Measurements from ENCODE around the gene PARD6A.

The PARD6A gene

DNA sequence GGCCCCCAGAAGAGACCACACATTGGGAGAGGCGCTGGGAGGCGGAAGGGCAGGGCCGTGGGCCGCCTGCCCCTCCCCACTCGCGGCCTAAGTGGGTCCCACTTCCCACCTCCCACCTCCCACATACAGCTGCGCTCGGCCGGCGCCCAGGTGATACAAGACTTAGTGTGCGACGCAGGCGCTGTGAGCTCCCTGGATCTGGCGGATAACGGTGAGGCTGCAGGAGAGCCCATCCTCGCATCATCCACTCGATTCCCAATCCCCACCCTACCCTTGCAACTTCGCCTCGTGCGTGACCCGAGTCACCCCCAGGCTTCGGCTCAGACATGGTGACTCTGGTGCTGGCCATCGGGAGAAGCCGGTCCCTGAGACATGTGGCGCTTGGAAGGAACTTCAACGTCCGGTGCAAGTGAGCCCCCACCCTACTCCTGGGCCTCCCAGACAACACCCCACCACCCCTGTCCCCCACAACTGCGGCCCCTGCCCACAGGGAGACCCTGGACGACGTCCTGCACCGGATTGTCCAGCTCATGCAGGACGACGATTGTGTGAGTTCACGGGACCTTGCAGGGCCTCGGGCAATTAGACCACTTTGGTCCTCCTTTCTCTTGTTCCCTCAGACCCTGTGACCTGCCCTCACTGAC is 11.9 kb upstream of the PARD6A start:
- no peak for TF ChIP-seq EZH2phosphoT487 (IDR thresholded peaks at IDR 0.05; ENCODE audit: low read depth)
- TF ChIP-seq, protein P1, sequence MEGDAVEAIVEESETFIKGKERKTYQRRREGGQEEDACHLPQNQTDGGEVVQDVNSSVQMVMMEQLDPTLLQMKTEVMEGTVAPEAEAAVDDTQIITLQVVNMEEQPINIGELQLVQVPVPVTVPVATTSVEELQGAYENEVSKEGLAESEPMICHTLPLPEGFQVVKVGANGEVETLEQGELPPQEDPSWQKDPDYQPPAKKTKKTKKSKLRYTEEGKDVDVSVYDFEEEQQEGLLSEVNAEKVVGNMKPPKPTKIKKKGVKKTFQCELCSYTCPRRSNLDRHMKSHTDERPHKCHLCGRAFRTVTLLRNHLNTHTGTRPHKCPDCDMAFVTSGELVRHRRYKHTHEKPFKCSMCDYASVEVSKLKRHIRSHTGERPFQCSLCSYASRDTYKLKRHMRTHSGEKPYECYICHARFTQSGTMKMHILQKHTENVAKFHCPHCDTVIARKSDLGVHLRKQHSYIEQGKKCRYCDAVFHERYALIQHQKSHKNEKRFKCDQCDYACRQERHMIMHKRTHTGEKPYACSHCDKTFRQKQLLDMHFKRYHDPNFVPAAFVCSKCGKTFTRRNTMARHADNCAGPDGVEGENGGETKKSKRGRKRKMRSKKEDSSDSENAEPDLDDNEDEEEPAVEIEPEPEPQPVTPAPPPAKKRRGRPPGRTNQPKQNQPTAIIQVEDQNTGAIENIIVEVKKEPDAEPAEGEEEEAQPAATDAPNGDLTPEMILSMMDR (IDR thresholded peaks at IDR 0.05; ENCODE audit: low read depth, low read length): no peak

DNA sequence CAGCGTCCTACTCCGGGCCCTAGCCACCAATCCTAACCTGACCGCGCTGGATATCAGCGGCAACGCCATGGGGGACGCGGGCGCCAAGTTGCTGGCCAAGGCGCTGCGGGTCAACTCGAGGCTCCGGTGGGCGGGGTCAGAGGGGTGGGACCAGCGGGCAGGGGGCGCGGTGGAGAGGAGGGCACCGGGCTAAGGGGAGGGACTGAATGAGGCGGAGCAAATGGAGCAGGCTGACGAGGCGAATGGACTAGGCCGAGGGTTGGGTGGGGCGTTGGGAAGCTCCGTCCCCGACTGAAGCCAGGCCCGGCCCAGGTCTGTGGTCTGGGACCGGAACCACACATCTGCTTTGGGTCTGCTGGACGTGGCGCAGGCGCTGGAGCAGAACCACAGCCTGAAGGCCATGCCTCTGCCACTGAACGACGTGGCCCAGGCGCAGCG is 11.2 kb upstream of the PARD6A start:
- TF ChIP-seq, protein P1 (IDR thresholded peaks at IDR 0.05; ENCODE audit: low read depth, low read length): no peak
- H3K79me2 ChIP-seq (ENCODE audit: low read length): peaks cover 8% of the 10 kb centered on the region; the same call in 1 of the 2 replicates
- no peak overlapping the region for H3K4me2 ChIP-seq (ENCODE audit: low read length)
- no peak overlapping the region for H2AFZ ChIP-seq (ENCODE audit: low read depth, low read length)
- peaks cover 13% of the 10 kb centered on the region for H3K36me3 ChIP-seq (replicated peaks; ENCODE audit: low read depth, low read length)
- H3K27me3 ChIP-seq (ENCODE audit: low read depth, low read length): no peaks in the 10 kb centered on the region
- H3K4me1 ChIP-seq (ENCODE audit: low read length): peaks cover 6% of the 10 kb centered on the region; the same call in 1 of the 2 replicates
- no peak overlapping the region for H3K4me3 ChIP-seq (ENCODE audit: low read length)
- H3K9ac ChIP-seq (ENCODE audit: low read length): no peak overlapping the region
- H3K9me3 ChIP-seq (ENCODE audit: insufficient read depth, low read length): no peaks in the 10 kb centered on the region
- no peak overlapping the region for H3K27ac ChIP-seq (ENCODE audit: low read length)
- no peaks in the 10 kb centered on the region for H4K20me1 ChIP-seq (ENCODE audit: insufficient read depth, low read length)

More for the DNA sequence above, 11.9 kb upstream of the PARD6A start:
- no peak overlapping the region for H3K9ac ChIP-seq (ENCODE audit: low read length)
- no peak overlapping the region for H3K4me2 ChIP-seq (ENCODE audit: low read length)
- peaks cover 13% of the 10 kb centered on the region for H3K36me3 ChIP-seq (replicated peaks; ENCODE audit: low read depth, low read length)
- H2AFZ ChIP-seq (ENCODE audit: low read depth, low read length): no peak overlapping the region
- H4K20me1 ChIP-seq (ENCODE audit: insufficient read depth, low read length): no peaks in the 10 kb centered on the region
- H3K79me2 ChIP-seq (ENCODE audit: low read length): peaks cover 8% of the 10 kb centered on the region; the same call in 1 of the 2 replicates
- H3K9me3 ChIP-seq (ENCODE audit: insufficient read depth, low read length): no peaks in the 10 kb centered on the region
- H3K4me1 ChIP-seq (ENCODE audit: low read length): peaks cover 6% of the 10 kb centered on the region; the same call in 1 of the 2 replicates
- H3K27ac ChIP-seq (ENCODE audit: low read length): no peak overlapping the region
- H3K27me3 ChIP-seq (ENCODE audit: low read depth, low read length): no peaks in the 10 kb centered on the region
- H3K4me3 ChIP-seq (ENCODE audit: low read length): no peak overlapping the region

DNA sequence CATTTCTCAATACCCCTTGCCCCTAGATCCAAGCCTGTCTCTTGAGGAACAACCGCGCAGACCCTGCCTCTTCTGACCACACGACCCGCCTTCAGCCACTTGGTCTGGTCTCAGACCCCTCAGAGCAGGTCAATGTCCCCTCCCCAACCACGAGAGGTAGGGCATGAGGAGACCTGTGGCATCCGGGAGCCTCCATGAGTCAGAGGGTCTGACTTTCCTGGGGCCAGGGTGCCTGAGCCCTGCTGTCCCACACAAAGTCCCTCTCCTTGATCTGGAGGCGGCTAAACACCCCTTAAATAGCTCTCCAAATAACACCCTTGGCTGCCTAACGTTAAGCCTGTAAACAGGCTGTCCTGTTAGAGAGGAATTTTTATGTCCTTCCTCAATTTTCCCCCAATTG is 10.7 kb upstream of the PARD6A start:
- no peak overlapping the region for H2AFZ ChIP-seq (ENCODE audit: low read depth, low read length)
- H3K79me2 ChIP-seq (ENCODE audit: low read length): peaks cover 8% of the 10 kb centered on the region; the same call in 1 of the 2 replicates
- H3K9me3 ChIP-seq (ENCODE audit: insufficient read depth, low read length): no peaks in the 10 kb centered on the region
- no peak overlapping the region for H3K4me2 ChIP-seq (ENCODE audit: low read length)
- H3K27me3 ChIP-seq (ENCODE audit: low read depth, low read length): no peaks in the 10 kb centered on the region
- H3K9ac ChIP-seq (ENCODE audit: low read length): no peak overlapping the region
- H3K36me3 ChIP-seq (replicated peaks; ENCODE audit: low read depth, low read length): peaks cover 13% of the 10 kb centered on the region
- H3K4me3 ChIP-seq (ENCODE audit: low read length): no peak overlapping the region
- no peak overlapping the region for H3K27ac ChIP-seq (ENCODE audit: low read length)
- H3K4me1 ChIP-seq (ENCODE audit: low read length): peaks cover 6% of the 10 kb centered on the region; the same call in 1 of the 2 replicates
- no peaks in the 10 kb centered on the region for H4K20me1 ChIP-seq (ENCODE audit: insufficient read depth, low read length)
- no peak for TF ChIP-seq EZH2phosphoT487 (IDR thresholded peaks at IDR 0.05; ENCODE audit: low read depth)
- TF ChIP-seq, protein P1 (IDR thresholded peaks at IDR 0.05; ENCODE audit: low read depth, low read length): no peak

DNA sequence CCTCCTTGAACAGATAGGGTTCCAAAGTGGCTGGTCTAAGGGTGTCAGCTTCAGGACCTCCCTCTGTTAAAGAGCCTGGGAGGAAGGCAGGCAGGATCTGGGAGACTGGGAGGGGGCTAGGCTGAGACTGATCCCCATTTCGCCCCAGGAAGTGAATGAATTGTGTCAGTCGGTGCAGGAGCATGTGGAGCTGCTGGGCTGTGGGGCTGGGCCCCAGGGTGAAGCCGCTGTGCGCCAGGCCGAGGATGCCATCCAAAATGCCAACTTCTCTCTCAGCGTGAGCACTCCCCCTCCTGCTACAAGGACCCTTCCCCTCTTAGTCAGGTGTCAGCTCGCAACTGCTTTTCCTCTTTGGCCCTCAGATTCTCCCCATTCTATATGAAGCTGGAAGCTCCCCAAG is 9.7 kb upstream of the PARD6A start:
- Histone ChIP-seq H3K79me2 (ENCODE audit: low read length) (no peaks in the 10 kb centered on the region), H3K36me3 (replicated peaks; ENCODE audit: low read depth, low read length) (peaks cover 13% of the 10 kb centered on the region), H3K9me3 (ENCODE audit: insufficient read depth, low read length) (no peaks in the 10 kb centered on the region), H3K4me2 (ENCODE audit: low read length) (no peak overlapping the region), H3K27ac (ENCODE audit: low read length) (no peak overlapping the region), H3K4me1 (ENCODE audit: low read length) (no peaks in the 10 kb centered on the region), H3K9ac (ENCODE audit: low read length) (no peak overlapping the region), H3K4me3 (ENCODE audit: low read length) (no peak overlapping the region), H4K20me1 (ENCODE audit: insufficient read depth, low read length) (no peaks in the 10 kb centered on the region), H3K27me3 (ENCODE audit: low read depth, low read length) (no peaks in the 10 kb centered on the region), H2AFZ (ENCODE audit: low read depth, low read length) (no peak overlapping the region)
- TF ChIP-seq EZH2phosphoT487 (IDR thresholded peaks at IDR 0.05; ENCODE audit: low read depth): no peak
- TF ChIP-seq, protein P1 (IDR thresholded peaks at IDR 0.05; ENCODE audit: low read depth, low read length): no peak
